ENCODE data around the gene SBK2. TPM values are rescaled to one million over a fixed set of nuclear protein-coding genes. Genes with fewer than 3 reads are reported as not detected.

Gene SBK2
- total RNA-seq, 2 experiments from 2014 or later: not detected

GRCh38 chr19:55479045-55479444 is 57.9 kb downstream of the SBK2 start:
- Mint-ChIP-seq H3K9me3 (no peaks in the 10 kb centered on the region), H3K27me3 (ENCODE audit: low read depth) (no peaks in the 10 kb centered on the region), H3K27ac (no peak overlapping the region), H3K4me3 (no peak overlapping the region), H3K36me3 (ENCODE audit: low read depth) (peaks cover 5% of the 10 kb centered on the region), H3K4me1 (ENCODE audit: low read depth) (peaks cover 30% of the 10 kb centered on the region)
- intact Hi-C loops (cut with micrococcal nuclease): no loop called here
- no peak for DNase-seq
- CTCF ChIA-PET: interaction anchor here (1.0 kb wide), 1 partner anchor 12 kb away, joined by 4 read pairs; no protein-coding TSS in a partner anchor

Other genes starting within 250 kb of the SBK2 start
- not detected for gene TMEM150B, start 211.8 kb downstream of the SBK2 start, total RNA-seq
- gene KMT5C, start 197.3 kb downstream of the SBK2 start, total RNA-seq: 10 to 100 TPM; 45.9 to 47.1 TPM
- under 1 TPM; 0.57 to 0.64 TPM for gene COX6B2, start 182.4 kb downstream of the SBK2 start, total RNA-seq
- not detected for gene GARIN5B, start 173.9 kb downstream of the SBK2 start, total RNA-seq
- not detected for gene IL11, start 166.7 kb downstream of the SBK2 start, total RNA-seq
- not detected for gene TMEM190, start 160.3 kb downstream of the SBK2 start, total RNA-seq
- 10 to 100 TPM in 1 of 2 experiments, 1 to 10 TPM in 1; 9.9 to 10.2 TPM for gene TMEM238, start 152.8 kb downstream of the SBK2 start, total RNA-seq
- gene RPL28, start 151.2 kb downstream of the SBK2 start, total RNA-seq: 1,000 to 10,000 TPM; 3,327 to 3,354 TPM
- 100 to 1,000 TPM; 294 to 307 TPM for gene UBE2S, start 129.3 kb downstream of the SBK2 start, total RNA-seq
- gene SHISA7, start 93.8 kb downstream of the SBK2 start, total RNA-seq: not detected
- 10 to 100 TPM; 18.6 to 20.5 TPM for gene ISOC2, start 75.5 kb downstream of the SBK2 start, total RNA-seq
- not detected for gene C19orf85, start 72.4 kb downstream of the SBK2 start, total RNA-seq
- gene ZNF628, start 60.5 kb downstream of the SBK2 start, total RNA-seq: 1 to 10 TPM; 6.0 to 6.1 TPM
- 1 to 10 TPM; 7.6 to 8.0 TPM for gene NAT14, start 51.9 kb downstream of the SBK2 start, total RNA-seq
- under 1 TPM; 0.25 to 0.48 TPM for gene SSC5D, start 48.7 kb downstream of the SBK2 start, total RNA-seq
- gene SBK3, start 8.4 kb upstream of the SBK2 start, total RNA-seq: not detected
- gene ZNF579, start 43.7 kb upstream of the SBK2 start, total RNA-seq: 1 to 10 TPM; 6.1 to 6.5 TPM
- gene FIZ1, start 62.4 kb upstream of the SBK2 start, total RNA-seq: 10 to 100 TPM; 12.8 to 14.8 TPM
- 10 to 100 TPM; 20.9 to 23.0 TPM for gene ZNF524, start 63.2 kb upstream of the SBK2 start, total RNA-seq
- gene ZNF865, start 68.5 kb upstream of the SBK2 start, total RNA-seq: 10 to 100 TPM; 10.8 to 11.2 TPM
- 1 to 10 TPM; 3.7 to 4.0 TPM for gene ZNF784, start 87.4 kb upstream of the SBK2 start, total RNA-seq
- 10 to 100 TPM; 18.1 to 18.7 TPM for gene ZNF580, start 103.9 kb upstream of the SBK2 start, total RNA-seq
- 10 to 100 TPM; 18.0 to 20.7 TPM for gene ZNF581, start 106.5 kb upstream of the SBK2 start, total RNA-seq
- 1 to 10 TPM; 4.2 to 4.4 TPM for gene CCDC106, start 111.1 kb upstream of the SBK2 start, total RNA-seq
- 100 to 1,000 TPM; 285 to 293 TPM for gene U2AF2, start 117.9 kb upstream of the SBK2 start, total RNA-seq
- gene EPN1, start 138.1 kb upstream of the SBK2 start, total RNA-seq: 10 to 100 TPM; 23.4 TPM
- not detected for gene NLRP9, start 201.3 kb upstream of the SBK2 start, total RNA-seq
- not detected for gene RFPL4A, start 222.0 kb upstream of the SBK2 start, total RNA-seq
- gene RFPL4AL1, start 232.0 kb upstream of the SBK2 start, total RNA-seq: not detected

All from activated naive CD4-positive, alpha-beta T cell treated with anti-CD3 and anti-CD28 coated beads for 36 hours (primary cell).